ENCODE data around the gene FARS2.

The FARS2 gene

GRCh38 chr6:5316951-5317350 lies 55.6 kb downstream of the FARS2 start:
- DNase-seq (ENCODE audit: low read depth in 1 of 2, low spot score in 1 of 2) = no peak

- no peak for DNase-seq (ENCODE audit: low read depth in 1 of 2, low spot score in 1 of 2)
Observed at GRCh38 chr6:5318617-5319272, 57.4 kb downstream of the FARS2 start.

GRCh38 chr6:5323979-5324378 lies 62.7 kb downstream of the FARS2 start:
- DNase-seq (ENCODE audit: low read depth in 1 of 2, low spot score in 1 of 2) = no peak

- DNase-seq (ENCODE audit: low read depth in 1 of 2, low spot score in 1 of 2) = no peak
Observed at GRCh38 chr6:5325173-5325572, 63.9 kb downstream of the FARS2 start.

GRCh38 chr6:5326022-5326641 lies 64.8 kb downstream of the FARS2 start:
- no peak for DNase-seq (ENCODE audit: low read depth in 1 of 2, low spot score in 1 of 2)

GRCh38 chr6:5328800-5329199 lies 67.5 kb downstream of the FARS2 start:
- no peak for DNase-seq (ENCODE audit: low read depth in 1 of 2, low spot score in 1 of 2)

GRCh38 chr6:5331845-5332442 lies 70.6 kb downstream of the FARS2 start:
- no peak for DNase-seq (ENCODE audit: low read depth in 1 of 2, low spot score in 1 of 2)

- DNase-seq (ENCODE audit: low read depth in 1 of 2, low spot score in 1 of 2) = no peak
Observed at GRCh38 chr6:5333658-5334057, 72.3 kb downstream of the FARS2 start.

- DNase-seq (ENCODE audit: low read depth in 1 of 2, low spot score in 1 of 2) = no peak
Observed at GRCh38 chr6:5334341-5334740, 73.0 kb downstream of the FARS2 start.

GRCh38 chr6:5335020-5335419 lies 73.7 kb downstream of the FARS2 start:
- no peak for DNase-seq (ENCODE audit: low read depth in 1 of 2, low spot score in 1 of 2)

- DNase-seq (ENCODE audit: low read depth in 1 of 2, low spot score in 1 of 2) = no peak
Observed at GRCh38 chr6:5337573-5337972, 76.3 kb downstream of the FARS2 start.

GRCh38 chr6:5338177-5338960 lies 77.1 kb downstream of the FARS2 start:
- DNase-seq (ENCODE audit: low read depth in 1 of 2, low spot score in 1 of 2) = no peak

- no peak for DNase-seq (ENCODE audit: low read depth in 1 of 2, low spot score in 1 of 2)
Observed at GRCh38 chr6:5339786-5340185, 78.5 kb downstream of the FARS2 start.

GRCh38 chr6:5341845-5342244 lies 80.5 kb downstream of the FARS2 start:
- no peak for DNase-seq (ENCODE audit: low read depth in 1 of 2, low spot score in 1 of 2)

- no peak for DNase-seq (ENCODE audit: low read depth in 1 of 2, low spot score in 1 of 2)
Observed at GRCh38 chr6:5343998-5344397, 82.7 kb downstream of the FARS2 start.

GRCh38 chr6:5345324-5345723 lies 84.0 kb downstream of the FARS2 start:
- DNase-seq (ENCODE audit: low read depth in 1 of 2, low spot score in 1 of 2) = no peak

GRCh38 chr6:5351552-5352210 lies 90.4 kb downstream of the FARS2 start:
- no peak for DNase-seq (ENCODE audit: low read depth in 1 of 2, low spot score in 1 of 2)

- DNase-seq (ENCODE audit: low read depth in 1 of 2, low spot score in 1 of 2) = no peak
Observed at GRCh38 chr6:5353971-5354370, 92.7 kb downstream of the FARS2 start.

GRCh38 chr6:5357486-5357885 lies 96.2 kb downstream of the FARS2 start:
- DNase-seq (ENCODE audit: low read depth in 1 of 2, low spot score in 1 of 2) = no peak

- DNase-seq (ENCODE audit: low read depth in 1 of 2, low spot score in 1 of 2) = no peak
Observed at GRCh38 chr6:5359417-5359816, 98.1 kb downstream of the FARS2 start.

GRCh38 chr6:5361396-5361795 lies 100.1 kb downstream of the FARS2 start:
- DNase-seq (ENCODE audit: low read depth in 1 of 2, low spot score in 1 of 2) = no peak
